Loucy (cell line): Measurements from ENCODE around the gene ASB2.
A peak's percentile ranks its signal among the peaks of the same experiment; 100 is the strongest.

Experiments
- H2AFZ ChIP-seq: fragments of 200-600 bp; sonication (generic); 2 replicates; pipeline ENCODE4 v1.6.0; 2016; ENCODE audit warnings: antibody characterized with exemption, mild to moderate bottlenecking, low read length, moderate library complexity
- H3F3A ChIP-seq: fragments of 200-600 bp; 2 replicates; pipeline ENCODE4 v1.6.0; 2016; ENCODE audit warnings: antibody characterized with exemption, low read depth, mild to moderate bottlenecking
- H3K27me3 ChIP-seq: fragments of 200-600 bp; sonication (generic); 2 replicates; pipeline ENCODE4 v1.6.1; 2014; ENCODE audit warnings: low read length, mild to moderate bottlenecking; ENCODE audit not compliant: insufficient read depth, poor library complexity, severe bottlenecking
- H3K36me3 ChIP-seq: fragments of 200-600 bp; sonication (generic); 2 replicates; pipeline ENCODE4 v1.6.1; 2016; ENCODE audit warnings: low read length; ENCODE audit not compliant: insufficient read depth
- H3K4me1 ChIP-seq: fragments of 200-600 bp; sonication (generic); 2 replicates; pipeline ENCODE4 v1.5.1; 2014; ENCODE audit warnings: low read length, mild to moderate bottlenecking; ENCODE audit not compliant: insufficient read depth, poor library complexity, severe bottlenecking
- H3K4me2 ChIP-seq: fragments of 200-600 bp; sonication (generic); 2 replicates; pipeline ENCODE4 v1.6.0; 2014; ENCODE audit warnings: antibody characterized with exemption, low read length, low read depth, mild to moderate bottlenecking; ENCODE audit not compliant: poor library complexity, severe bottlenecking
- H3K4me3 ChIP-seq: fragments of 200-600 bp; sonication (generic); 2 replicates; pipeline ENCODE4 v1.5.1; 2014; ENCODE audit warnings: low read length, mild to moderate bottlenecking, mixed read lengths; ENCODE audit not compliant: poor library complexity, severe bottlenecking
- H3K79me2 ChIP-seq: fragments of 200-600 bp; sonication (generic); 2 replicates; pipeline ENCODE4 v1.6.1; 2014; ENCODE audit warnings: low read length; ENCODE audit not compliant: insufficient read depth
- H3K9ac ChIP-seq: fragments of 200-600 bp; sonication (generic); 2 replicates; pipeline ENCODE4 v1.6.0; 2014; ENCODE audit warnings: mild to moderate bottlenecking, low read depth, low read length, moderate library complexity; ENCODE audit not compliant: poor library complexity, severe bottlenecking
- H3K9me2 ChIP-seq: fragments of 200-600 bp; sonication (generic); replicated peaks from 2 replicates; pipeline ENCODE4 v1.6.1; 2016; ENCODE audit warnings: low read depth, low read length, mixed read lengths
- H3K9me3 ChIP-seq: fragments of 200-600 bp; sonication (generic); 2 replicates; pipeline ENCODE4 v1.6.1; 2014; ENCODE audit warnings: mild to moderate bottlenecking, antibody characterized with exemption, low read length, low read depth; ENCODE audit not compliant: insufficient read depth
- H4K20me1 ChIP-seq: fragments of 200-600 bp; sonication (generic); 2 replicates; pipeline ENCODE4 v1.6.0; 2014; ENCODE audit warnings: antibody characterized with exemption, low read length, mild to moderate bottlenecking; ENCODE audit not compliant: insufficient read depth, poor library complexity, severe bottlenecking
- EZH2phosphoT487 ChIP-seq: fragments of 200-600 bp; IDR thresholded peaks from 2 replicates; pipeline ENCODE4 v1.6.1; 2018; ENCODE audit warnings: antibody characterized with exemption, mild to moderate bottlenecking, moderate library complexity, borderline replicate concordance
- TF ChIP-seq, protein P1 (sequence below): fragments of 200-600 bp; sonication (generic); conservative IDR thresholded peaks from 2 replicates; pipeline ENCODE4 v1.5.1; 2014; ENCODE audit warnings: mild to moderate bottlenecking, antibody characterized with exemption, low read length

ASB2 gene

GRCh38 chr14:93973607-93974006, 2.8 kb downstream of the ASB2 start:
- Histone ChIP-seq H2AFZ (no peak overlapping the region), H3K9me3 (no peaks in the 10 kb centered on the region), H4K20me1 (no peaks in the 10 kb centered on the region), H3K9ac (no peak overlapping the region), H3K4me3 (no peak overlapping the region), H3K4me1 (peaks cover 17% of the 10 kb centered on the region), H3K79me2 (no peaks in the 10 kb centered on the region), H3K36me3 (no peaks in the 10 kb centered on the region), H3K9me2 (no peaks in the 10 kb centered on the region), H3F3A (no peaks in the 10 kb centered on the region), H3K4me2 (no peak overlapping the region), H3K27me3 (peaks cover 65% of the 10 kb centered on the region)
- TF ChIP-seq, protein P1, sequence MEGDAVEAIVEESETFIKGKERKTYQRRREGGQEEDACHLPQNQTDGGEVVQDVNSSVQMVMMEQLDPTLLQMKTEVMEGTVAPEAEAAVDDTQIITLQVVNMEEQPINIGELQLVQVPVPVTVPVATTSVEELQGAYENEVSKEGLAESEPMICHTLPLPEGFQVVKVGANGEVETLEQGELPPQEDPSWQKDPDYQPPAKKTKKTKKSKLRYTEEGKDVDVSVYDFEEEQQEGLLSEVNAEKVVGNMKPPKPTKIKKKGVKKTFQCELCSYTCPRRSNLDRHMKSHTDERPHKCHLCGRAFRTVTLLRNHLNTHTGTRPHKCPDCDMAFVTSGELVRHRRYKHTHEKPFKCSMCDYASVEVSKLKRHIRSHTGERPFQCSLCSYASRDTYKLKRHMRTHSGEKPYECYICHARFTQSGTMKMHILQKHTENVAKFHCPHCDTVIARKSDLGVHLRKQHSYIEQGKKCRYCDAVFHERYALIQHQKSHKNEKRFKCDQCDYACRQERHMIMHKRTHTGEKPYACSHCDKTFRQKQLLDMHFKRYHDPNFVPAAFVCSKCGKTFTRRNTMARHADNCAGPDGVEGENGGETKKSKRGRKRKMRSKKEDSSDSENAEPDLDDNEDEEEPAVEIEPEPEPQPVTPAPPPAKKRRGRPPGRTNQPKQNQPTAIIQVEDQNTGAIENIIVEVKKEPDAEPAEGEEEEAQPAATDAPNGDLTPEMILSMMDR, result no peak
- TF ChIP-seq EZH2phosphoT487, result no peak

- Histone ChIP-seq H3K9ac (no peak overlapping the region), H3K4me2 (no peak overlapping the region), H3K36me3 (no peaks in the 10 kb centered on the region), H2AFZ (no peak overlapping the region), H3K4me3 (no peak overlapping the region), H3K4me1 (peaks cover 9% of the 10 kb centered on the region), H3K9me2 (no peaks in the 10 kb centered on the region), H4K20me1 (no peaks in the 10 kb centered on the region), H3F3A (no peaks in the 10 kb centered on the region), H3K79me2 (no peaks in the 10 kb centered on the region), H3K9me3 (no peaks in the 10 kb centered on the region), H3K27me3 (peaks cover 66% of the 10 kb centered on the region)
- TF ChIP-seq, protein P1, result no peak
- TF ChIP-seq EZH2phosphoT487, result no peak
These were observed 3.7 kb downstream of the ASB2 start for GRCh38 chr14:93972618-93973205.

GRCh38 chr14:93971635-93972027, 4.7 kb downstream of the ASB2 start:
- no peaks in the 10 kb centered on the region for H4K20me1 ChIP-seq
- H2AFZ ChIP-seq, result no peak overlapping the region
- H3K27me3 ChIP-seq, result peaks cover 55% of the 10 kb centered on the region
- H3K4me2 ChIP-seq, result peak overlapping the region; percentile 77
- H3K79me2 ChIP-seq, result no peaks in the 10 kb centered on the region
- H3K36me3 ChIP-seq, result no peaks in the 10 kb centered on the region
- H3F3A ChIP-seq, result no peaks in the 10 kb centered on the region
- no peaks in the 10 kb centered on the region for H3K9me3 ChIP-seq
- peaks cover 8% of the 10 kb centered on the region for H3K4me1 ChIP-seq
- no peak overlapping the region for H3K4me3 ChIP-seq
- no peak for TF ChIP-seq EZH2phosphoT487
- TF ChIP-seq, protein P1, result no peak
- no peak overlapping the region for H3K9ac ChIP-seq
- no peaks in the 10 kb centered on the region for H3K9me2 ChIP-seq
